ENCODE measurements around the gene CYP4F22.
"Not testable (repeated sequence)": the region's sequence is repeated elsewhere in the genome, so short reads cannot be mapped to it uniquely, and the experiment has no call there.

CYP4F22 gene

GRCh38 chr19:15495151-15495550 is 13.2 kb upstream of the CYP4F22 start:
- DNase-seq = no peak

GRCh38 chr19:15498156-15498858 is 10.0 kb upstream of the CYP4F22 start:
- no peak for DNase-seq

- DNase-seq = no peak
These were observed 9.4 kb upstream of the CYP4F22 start for GRCh38 chr19:15498910-15499309.

- DNase-seq = no peak
These were observed 6.7 kb upstream of the CYP4F22 start for GRCh38 chr19:15501596-15501995.

GRCh38 chr19:15502264-15502663 is 6.1 kb upstream of the CYP4F22 start:
- DNase-seq = no peak

GRCh38 chr19:15506074-15506571 is 2.2 kb upstream of the CYP4F22 start:
- DNase-seq = no peak

- DNase-seq = no peak
These were observed 974 bp upstream of the CYP4F22 start for GRCh38 chr19:15507068-15508034.

- no peak for DNase-seq
These were observed 3.5 kb downstream of the CYP4F22 start for GRCh38 chr19:15511671-15512424.

- not testable (repeated sequence) for DNase-seq
These were observed 6.9 kb downstream of the CYP4F22 start for GRCh38 chr19:15515227-15515625.

- DNase-seq = no peak
These were observed 8.0 kb downstream of the CYP4F22 start for GRCh38 chr19:15516363-15516762.

GRCh38 chr19:15517778-15518177 is 9.5 kb downstream of the CYP4F22 start:
- no peak for DNase-seq

GRCh38 chr19:15519433-15519976 is 11.2 kb downstream of the CYP4F22 start:
- no peak for DNase-seq

GRCh38 chr19:15524781-15525180 is 16.5 kb downstream of the CYP4F22 start:
- DNase-seq = no peak

GRCh38 chr19:15525291-15525690 is 17.0 kb downstream of the CYP4F22 start:
- DNase-seq = no peak

GRCh38 chr19:15526408-15526807 is 18.1 kb downstream of the CYP4F22 start:
- no peak for DNase-seq

GRCh38 chr19:15527705-15528104 is 19.4 kb downstream of the CYP4F22 start:
- no peak for DNase-seq

- DNase-seq = no peak
These were observed 21.5 kb downstream of the CYP4F22 start for GRCh38 chr19:15529774-15530372.

- no peak for DNase-seq
These were observed 24.6 kb downstream of the CYP4F22 start for GRCh38 chr19:15532779-15533521.

GRCh38 chr19:15533522-15533830 is 25.2 kb downstream of the CYP4F22 start:
- DNase-seq = not testable (repeated sequence)

- DNase-seq = no peak
These were observed 26.9 kb downstream of the CYP4F22 start for GRCh38 chr19:15534957-15535864.

- DNase-seq = no peak
These were observed 28.0 kb downstream of the CYP4F22 start for GRCh38 chr19:15536350-15536749.
